HepG2 (cell line): ENCODE results near the gene FSD2. TPM values are rescaled to one million over a fixed set of nuclear protein-coding genes. Genes with fewer than 3 reads are reported as not detected.

Source experiments
- ATRX ChIP-seq: sonication (generic); formaldehyde crosslinking; IDR thresholded peaks from 2 replicates; pipeline ENCODE4 v1.4.0; 2020; ENCODE audit warnings: missing genetic modification reagents, borderline replicate concordance
- DNMT3B ChIP-seq: conservative IDR thresholded peaks from 2 replicates; pipeline ENCODE4 v1.6.1; 2016; ENCODE audit warnings: missing biosample characterization, control low read depth
- EZH2 ChIP-seq: conservative IDR thresholded peaks from 2 replicates; pipeline ENCODE4 v1.6.1; 2012; ENCODE audit warnings: mild to moderate bottlenecking, low read depth, low read length, moderate library complexity
- GPN1 ChIP-seq: sonication (generic); formaldehyde crosslinking; IDR thresholded peaks from 2 replicates; pipeline ENCODE4 v1.5.1; 2020; ENCODE audit warnings: missing genetic modification reagents, borderline replicate concordance
- HDAC1 ChIP-seq: sonication (generic); formaldehyde crosslinking; IDR thresholded peaks from 2 replicates; pipeline ENCODE4 v1.5.1; 2020; ENCODE audit warnings: mild to moderate bottlenecking, missing genetic modification reagents
- HIVEP1 ChIP-seq: sonication (generic); formaldehyde crosslinking; IDR thresholded peaks from 2 replicates; pipeline ENCODE4 v1.4.0; 2020; ENCODE audit warnings: mild to moderate bottlenecking, missing genetic modification reagents
- HOXD1 ChIP-seq: sonication (generic); formaldehyde crosslinking; IDR thresholded peaks from 2 replicates; pipeline ENCODE4 v1.5.0; 2020; ENCODE audit warnings: missing genetic modification reagents
- ISX ChIP-seq: sonication (generic); formaldehyde crosslinking; conservative IDR thresholded peaks from 2 replicates; pipeline ENCODE4 v1.5.0; 2020; ENCODE audit warnings: missing genetic modification reagents
- MIER3 ChIP-seq: IDR thresholded peaks from 2 replicates; pipeline ENCODE4 v1.6.1; 2016; ENCODE audit warnings: missing compliant biosample characterization, borderline replicate concordance
- REXO4 ChIP-seq: sonication (generic); formaldehyde crosslinking; IDR thresholded peaks from 2 replicates; pipeline ENCODE4 v1.8.0; 2022; ENCODE audit warnings: missing genetic modification reagents, mild to moderate bottlenecking, borderline replicate concordance
- SIN3B ChIP-seq: fragments of 150-350 bp; IDR thresholded peaks from 2 replicates; pipeline ENCODE4 v1.6.1; 2014; ENCODE audit warnings: low read length
- TCF7L2 ChIP-seq: IDR thresholded peaks from 2 replicates; pipeline ENCODE4 v1.6.1; 2011; ENCODE audit warnings: mild to moderate bottlenecking, low read depth, low read length, moderate library complexity
- XBP1 ChIP-seq: sonication (generic); formaldehyde crosslinking; IDR thresholded peaks from 2 replicates; pipeline ENCODE4 v1.5.0; 2020; ENCODE audit warnings: missing genetic modification reagents
- YEATS4 ChIP-seq: sonication (generic); formaldehyde crosslinking; IDR thresholded peaks from 2 replicates; pipeline ENCODE4 v1.4.0; 2020; ENCODE audit warnings: missing genetic modification reagents, borderline replicate concordance
- ZFP36L1 ChIP-seq: sonication (generic); formaldehyde crosslinking; IDR thresholded peaks from 2 replicates; pipeline ENCODE4 v1.8.0; 2022; ENCODE audit warnings: mild to moderate bottlenecking, missing genetic modification reagents, moderate library complexity
- ZNF101 ChIP-seq: sonication (generic); formaldehyde crosslinking; IDR thresholded peaks from 2 replicates; pipeline ENCODE4 v1.4.0; 2020; ENCODE audit warnings: mild to moderate bottlenecking, low read depth, missing genetic modification reagents, borderline replicate concordance
- ZNF33A ChIP-seq: sonication (generic); formaldehyde crosslinking; IDR thresholded peaks from 2 replicates; pipeline ENCODE4 v1.5.1; 2020; ENCODE audit warnings: missing genetic modification reagents, mild to moderate bottlenecking, moderate library complexity, borderline replicate concordance
- ZNF343 ChIP-seq: sonication (generic); formaldehyde crosslinking; IDR thresholded peaks from 2 replicates; pipeline ENCODE4 v1.4.0; 2020; ENCODE audit warnings: mild to moderate bottlenecking, missing genetic modification reagents
- ZNF652 ChIP-seq: IDR thresholded peaks from 2 replicates; pipeline ENCODE4 v1.6.1; 2016; ENCODE audit warnings: low read depth, borderline replicate concordance
- ZNF776 ChIP-seq: sonication (generic); formaldehyde crosslinking; IDR thresholded peaks from 2 replicates; pipeline ENCODE4 v1.4.0; 2020; ENCODE audit warnings: mild to moderate bottlenecking, missing genetic modification reagents
- polyA plus RNA-seq, 8 experiments: library from polyadenylated mRNA; depleted of rRNA in 3 of 8; stranded (reverse) in 7 of 8; unstranded in 1 of 8; fragments of >200 nt; fragmentation: Illumina TruSeq in 4 of 8; extraction: Trizol in 4 of 8; gene quantifications; 2 replicates each; pipeline versions ENCODE4 v1.2.1 to v1.2.3, GENCODE V29; 2011 to 2016; ENCODE audit warnings: low read depth in 4 of 8, missing spikeins in 1 of 8, mixed read lengths in 1 of 8; ENCODE audit not compliant: insufficient read depth in 1 of 8
- total RNA-seq, 5 experiments: library from RNA; depleted of rRNA; stranded (reverse); fragments of >200 nt; fragmentation: Illumina TruSeq; extraction: Trizol; gene quantifications; 2 replicates each; pipeline ENCODE4 v1.2.3, GENCODE V29; 2016; ENCODE audit warnings: low read depth in 1 of 5
- TF ChIP-seq, protein P1 (sequence below): sonication (generic); formaldehyde crosslinking; IDR thresholded peaks from 2 replicates; pipeline ENCODE4 v1.4.0; 2020; ENCODE audit warnings: missing genetic modification reagents
- TF ChIP-seq, protein P2 (sequence below): fragments of 450-650 bp; IDR thresholded peaks from 2 replicates; pipeline ENCODE4 v1.6.1; 2016
- TF ChIP-seq, protein P3 (sequence below): sonication (generic); formaldehyde crosslinking; IDR thresholded peaks from 2 replicates; pipeline ENCODE4 v1.5.1; 2020; ENCODE audit warnings: missing genetic modification reagents, mild to moderate bottlenecking, borderline replicate concordance
- TF ChIP-seq, protein P4 (sequence below): sonication (generic); formaldehyde crosslinking; IDR thresholded peaks from 2 replicates; pipeline ENCODE4 v1.5.0; 2020; ENCODE audit warnings: mild to moderate bottlenecking, missing genetic modification reagents

FSD2 gene
- total and polyA plus RNA-seq, 2 of the 13 experiments (the other 11 are each of a cell fraction or from before 2014, with no cell fraction given), result not detected

DNA sequence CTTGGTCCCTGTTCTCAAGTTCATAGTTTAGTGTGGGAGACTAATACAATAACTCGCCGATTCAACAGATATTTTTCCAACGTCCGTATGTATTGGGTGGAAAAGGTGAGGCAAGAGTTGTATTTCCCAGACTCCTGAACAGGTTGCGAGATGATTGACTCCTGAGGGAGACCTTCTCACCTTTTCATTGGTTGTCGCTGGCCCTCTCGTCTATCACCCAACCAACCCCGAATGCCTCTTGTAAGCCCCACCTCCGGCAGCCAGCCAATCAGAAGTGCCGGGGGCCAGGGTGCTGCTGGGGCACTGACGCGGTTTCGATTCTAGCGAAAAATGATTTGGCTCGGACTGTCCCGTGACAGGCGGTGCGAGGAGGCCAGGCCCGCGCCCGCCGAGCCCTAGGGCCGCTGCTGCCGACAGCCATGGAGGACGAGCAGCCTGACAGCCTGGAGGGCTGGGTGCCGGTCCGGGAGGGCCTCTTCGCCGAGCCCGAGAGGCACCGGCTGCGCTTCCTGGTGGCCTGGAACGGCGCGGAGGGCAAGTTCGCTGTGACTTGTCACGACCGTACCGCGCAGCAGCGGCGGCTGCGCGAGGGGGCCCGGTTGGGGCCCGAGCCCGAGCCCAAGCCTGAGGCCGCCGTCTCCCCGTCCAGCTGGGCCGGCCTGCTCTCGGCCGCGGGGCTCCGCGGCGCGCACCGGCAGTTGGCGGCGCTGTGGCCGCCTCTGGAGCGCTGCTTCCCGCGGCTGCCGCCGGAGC lies 3.6 kb upstream of the FSD2 start, which contains the start of gene WHAMM (continued):
- TF ChIP-seq, protein P1, sequence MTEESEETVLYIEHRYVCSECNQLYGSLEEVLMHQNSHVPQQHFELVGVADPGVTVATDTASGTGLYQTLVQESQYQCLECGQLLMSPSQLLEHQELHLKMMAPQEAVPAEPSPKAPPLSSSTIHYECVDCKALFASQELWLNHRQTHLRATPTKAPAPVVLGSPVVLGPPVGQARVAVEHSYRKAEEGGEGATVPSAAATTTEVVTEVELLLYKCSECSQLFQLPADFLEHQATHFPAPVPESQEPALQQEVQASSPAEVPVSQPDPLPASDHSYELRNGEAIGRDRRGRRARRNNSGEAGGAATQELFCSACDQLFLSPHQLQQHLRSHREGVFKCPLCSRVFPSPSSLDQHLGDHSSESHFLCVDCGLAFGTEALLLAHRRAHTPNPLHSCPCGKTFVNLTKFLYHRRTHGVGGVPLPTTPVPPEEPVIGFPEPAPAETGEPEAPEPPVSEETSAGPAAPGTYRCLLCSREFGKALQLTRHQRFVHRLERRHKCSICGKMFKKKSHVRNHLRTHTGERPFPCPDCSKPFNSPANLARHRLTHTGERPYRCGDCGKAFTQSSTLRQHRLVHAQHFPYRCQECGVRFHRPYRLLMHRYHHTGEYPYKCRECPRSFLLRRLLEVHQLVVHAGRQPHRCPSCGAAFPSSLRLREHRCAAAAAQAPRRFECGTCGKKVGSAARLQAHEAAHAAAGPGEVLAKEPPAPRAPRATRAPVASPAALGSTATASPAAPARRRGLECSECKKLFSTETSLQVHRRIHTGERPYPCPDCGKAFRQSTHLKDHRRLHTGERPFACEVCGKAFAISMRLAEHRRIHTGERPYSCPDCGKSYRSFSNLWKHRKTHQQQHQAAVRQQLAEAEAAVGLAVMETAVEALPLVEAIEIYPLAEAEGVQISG (CRISPR knock-in tag), result peak; percentile 59
- TF ChIP-seq YEATS4 (CRISPR knock-in tag) (peak; percentile 51; the same call in 1 of the 2 replicates), ZNF343 (no peak), MIER3 (CRISPR knock-in tag) (0 out of 2 replicates have a peak, but pooled peaks have one; percentile 27), ISX (CRISPR knock-in tag) (no peak), ZFP36L1 (no peak; the same call in 1 of the 2 replicates), REXO4 (CRISPR knock-in tag) (no peak), ZNF101 (CRISPR knock-in tag) (no peak), HOXD1 (CRISPR knock-in tag) (no peak; the same call in 1 of the 2 replicates), DNMT3B (CRISPR knock-in tag) (no peak), ZNF776 (CRISPR knock-in tag) (peak; percentile 8; the same call in 1 of the 2 replicates), HDAC1 (CRISPR knock-in tag) (peak; percentile 50; the same call in 1 of the 2 replicates), XBP1 (CRISPR knock-in tag) (no peak), ATRX (CRISPR knock-in tag) (no peak), TCF7L2 (no peak), ZNF652 (CRISPR knock-in tag) (no peak), GPN1 (CRISPR knock-in tag) (no peak; the same call in 1 of the 2 replicates), SIN3B (peak; percentile 83; the same call in 1 of the 2 replicates), ZNF33A (CRISPR knock-in tag) (no peak), HIVEP1 (peak; percentile 47; the same call in 1 of the 2 replicates), EZH2 (no peak)
- TF ChIP-seq, protein P2, sequence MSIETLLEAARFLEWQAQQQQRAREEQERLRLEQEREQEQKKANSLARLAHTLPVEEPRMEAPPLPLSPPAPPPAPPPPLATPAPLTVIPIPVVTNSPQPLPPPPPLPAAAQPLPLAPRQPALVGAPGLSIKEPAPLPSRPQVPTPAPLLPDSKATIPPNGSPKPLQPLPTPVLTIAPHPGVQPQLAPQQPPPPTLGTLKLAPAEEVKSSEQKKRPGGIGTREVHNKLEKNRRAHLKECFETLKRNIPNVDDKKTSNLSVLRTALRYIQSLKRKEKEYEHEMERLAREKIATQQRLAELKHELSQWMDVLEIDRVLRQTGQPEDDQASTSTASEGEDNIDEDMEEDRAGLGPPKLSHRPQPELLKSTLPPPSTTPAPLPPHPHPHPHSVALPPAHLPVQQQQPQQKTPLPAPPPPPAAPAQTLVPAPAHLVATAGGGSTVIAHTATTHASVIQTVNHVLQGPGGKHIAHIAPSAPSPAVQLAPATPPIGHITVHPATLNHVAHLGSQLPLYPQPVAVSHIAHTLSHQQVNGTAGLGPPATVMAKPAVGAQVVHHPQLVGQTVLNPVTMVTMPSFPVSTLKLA, result no peak
- TF ChIP-seq, protein P3, sequence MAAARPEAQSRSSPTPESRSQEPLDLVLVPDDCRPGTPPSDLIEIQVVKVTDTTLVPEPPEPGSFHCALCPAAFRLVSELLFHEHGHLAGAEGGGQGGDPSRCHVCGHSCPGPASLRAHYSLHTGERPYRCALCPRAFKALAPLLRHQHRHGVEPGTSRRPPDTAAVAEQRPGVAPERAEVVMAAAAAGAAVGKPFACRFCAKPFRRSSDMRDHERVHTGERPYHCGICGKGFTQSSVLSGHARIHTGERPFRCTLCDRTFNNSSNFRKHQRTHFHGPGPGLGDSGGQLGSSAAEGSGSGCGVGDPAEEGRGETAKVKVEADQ (CRISPR knock-in tag), result 0 out of 2 replicates have a peak, but pooled peaks have one; percentile 54
- TF ChIP-seq, protein P4, sequence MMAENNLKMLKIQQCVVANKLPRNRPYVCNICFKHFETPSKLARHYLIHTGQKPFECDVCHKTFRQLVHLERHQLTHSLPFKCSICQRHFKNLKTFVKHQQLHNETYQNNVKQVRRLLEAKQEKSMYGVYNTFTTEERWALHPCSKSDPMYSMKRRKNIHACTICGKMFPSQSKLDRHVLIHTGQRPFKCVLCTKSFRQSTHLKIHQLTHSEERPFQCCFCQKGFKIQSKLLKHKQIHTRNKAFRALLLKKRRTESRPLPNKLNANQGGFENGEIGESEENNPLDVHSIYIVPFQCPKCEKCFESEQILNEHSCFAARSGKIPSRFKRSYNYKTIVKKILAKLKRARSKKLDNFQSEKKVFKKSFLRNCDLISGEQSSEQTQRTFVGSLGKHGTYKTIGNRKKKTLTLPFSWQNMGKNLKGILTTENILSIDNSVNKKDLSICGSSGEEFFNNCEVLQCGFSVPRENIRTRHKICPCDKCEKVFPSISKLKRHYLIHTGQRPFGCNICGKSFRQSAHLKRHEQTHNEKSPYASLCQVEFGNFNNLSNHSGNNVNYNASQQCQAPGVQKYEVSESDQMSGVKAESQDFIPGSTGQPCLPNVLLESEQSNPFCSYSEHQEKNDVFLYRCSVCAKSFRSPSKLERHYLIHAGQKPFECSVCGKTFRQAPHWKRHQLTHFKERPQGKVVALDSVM (CRISPR knock-in tag), result no peak
